SK-N-SH treated with all-trans-retinoic acid at 6 μM for 48 hours (cell line): ENCODE data around the gene S1PR3.

Experiments used
- ARNTL ChIP-seq: fragments of 450-650 bp; formaldehyde crosslinking; IDR thresholded peaks from 2 replicates; pipeline ENCODE4 v1.5.0; 2020; ENCODE audit warnings: low read depth, mild to moderate bottlenecking, moderate library complexity, borderline replicate concordance
- CSDC2 ChIP-seq: fragments of 250-450 bp; sonication (Bioruptor Pico); IDR thresholded peaks from 2 replicates; pipeline ENCODE4 v1.5.0; 2020; ENCODE audit warnings: mild to moderate bottlenecking, moderate library complexity
- TCF4 ChIP-seq: fragments of 250-450 bp; sonication (Bioruptor Pico); IDR thresholded peaks from 2 replicates; pipeline ENCODE4 v1.8.0; 2021; ENCODE audit warnings: mild to moderate bottlenecking, moderate library complexity, borderline replicate concordance
- ZNF565 ChIP-seq: fragments of 450-650 bp; formaldehyde crosslinking; conservative IDR thresholded peaks from 2 replicates; pipeline ENCODE4 v1.5.0; 2020; ENCODE audit warnings: low read depth, mild to moderate bottlenecking, moderate library complexity
- TF ChIP-seq, protein P1 (sequence below): fragments of 250-450 bp; sonication (Bioruptor Pico); IDR thresholded peaks from 2 replicates; pipeline ENCODE4 v1.8.0; 2020; ENCODE audit warnings: mild to moderate bottlenecking, moderate library complexity, borderline replicate concordance

DNA sequence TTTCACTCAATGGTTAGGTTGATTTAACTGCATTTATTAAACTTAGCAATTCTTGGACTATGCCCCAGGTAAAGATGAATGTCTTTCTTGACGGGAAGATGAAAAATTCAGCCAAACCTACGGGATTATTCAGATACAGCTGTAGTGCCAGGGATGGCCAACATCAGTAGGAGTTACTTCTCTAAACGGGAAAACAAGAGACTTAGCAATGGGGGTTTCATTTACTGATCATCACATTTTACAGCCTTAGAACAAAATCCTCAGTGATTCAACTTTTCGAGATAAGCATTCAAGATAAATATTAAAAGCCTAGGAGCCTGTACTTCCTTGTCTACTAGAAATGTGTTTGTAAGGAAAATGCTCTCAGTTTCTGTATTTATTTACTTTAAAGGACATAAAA, 46.1 kb downstream of the S1PR3 start:
- TF ChIP-seq CSDC2 (CRISPR knock-in tag) (no peak), ARNTL (no peak), ZNF565 (no peak), TCF4 (CRISPR knock-in tag) (no peak)
- TF ChIP-seq, protein P1, sequence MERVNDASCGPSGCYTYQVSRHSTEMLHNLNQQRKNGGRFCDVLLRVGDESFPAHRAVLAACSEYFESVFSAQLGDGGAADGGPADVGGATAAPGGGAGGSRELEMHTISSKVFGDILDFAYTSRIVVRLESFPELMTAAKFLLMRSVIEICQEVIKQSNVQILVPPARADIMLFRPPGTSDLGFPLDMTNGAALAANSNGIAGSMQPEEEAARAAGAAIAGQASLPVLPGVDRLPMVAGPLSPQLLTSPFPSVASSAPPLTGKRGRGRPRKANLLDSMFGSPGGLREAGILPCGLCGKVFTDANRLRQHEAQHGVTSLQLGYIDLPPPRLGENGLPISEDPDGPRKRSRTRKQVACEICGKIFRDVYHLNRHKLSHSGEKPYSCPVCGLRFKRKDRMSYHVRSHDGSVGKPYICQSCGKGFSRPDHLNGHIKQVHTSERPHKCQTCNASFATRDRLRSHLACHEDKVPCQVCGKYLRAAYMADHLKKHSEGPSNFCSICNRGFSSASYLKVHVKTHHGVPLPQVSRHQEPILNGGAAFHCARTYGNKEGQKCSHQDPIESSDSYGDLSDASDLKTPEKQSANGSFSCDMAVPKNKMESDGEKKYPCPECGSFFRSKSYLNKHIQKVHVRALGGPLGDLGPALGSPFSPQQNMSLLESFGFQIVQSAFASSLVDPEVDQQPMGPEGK (CRISPR knock-in tag), result no peak
